Body of pancreas (tissue), 4 donors: Measurements from ENCODE around the gene SCN1B.
A peak's percentile ranks its signal among the peaks of the same experiment; 100 is the strongest.

Experiments used
- CTCF ChIP-seq, 7 experiments: fragments of 450-650 bp in 4 of 7; fragments of 200-600 bp in 3 of 7; sonication (generic) in 3 of 7; IDR thresholded peaks; one replicate each; pipeline ENCODE4 v1.5.1; 2016 to 2019; ENCODE audit warnings: antibody characterized with exemption in 7 of 7
- POLR2A ChIP-seq, 3 donors: fragments of 450-650 bp; IDR thresholded peaks; one replicate each; pipeline ENCODE4 v1.6.1; 2016; ENCODE audit warnings: antibody characterized with exemption in 3 of 3, mild to moderate bottlenecking in 2 of 3

- TF ChIP-seq CTCF (IDR thresholded peaks at IDR 0.05) = peak; percentile 88 to 99 (median 94)
- no peak for TF ChIP-seq POLR2A (IDR thresholded peaks at IDR 0.05)
Measured at GRCh38 chr19:35044317-35045117, 14.2 kb downstream of the SCN1B start.
